ENCODE measurements around the gene CDKAL1. TPM values are rescaled to one million over a fixed set of nuclear protein-coding genes. Genes with fewer than 3 reads are reported as not detected.
"Not testable (repeated sequence)": the region's sequence is repeated elsewhere in the genome, so short reads cannot be mapped to it uniquely, and the experiment has no call there.

The CDKAL1 gene
- total RNA-seq, 1 donor from 2014 or later: 10.2 TPM

- no peak for ATAC-seq (ENCODE audit: poor library complexity)
- intact Hi-C loops (cut with DNase I): no loop called here
Observed at GRCh38 chr6:20905377-20905776, 371.1 kb downstream of the CDKAL1 start.

GRCh38 chr6:20906945-20907344, 372.7 kb downstream of the CDKAL1 start:
- ATAC-seq (ENCODE audit: poor library complexity) (no peak), DNase-seq (no peak)
- intact Hi-C loops (cut with DNase I): no loop called here

More at GRCh38 chr6:20905377-20905776, 371.1 kb downstream of the CDKAL1 start:
- DNase-seq: no peak

GRCh38 chr6:20907486-20908071, 373.3 kb downstream of the CDKAL1 start:
- DNase-seq (peak; percentile 37), ATAC-seq (ENCODE audit: poor library complexity) (no peak)
- intact Hi-C loops (cut with DNase I): no loop called here

- DNase-seq (no peak), ATAC-seq (ENCODE audit: poor library complexity) (no peak)
- intact Hi-C loops (cut with DNase I): no loop called here
Observed at GRCh38 chr6:20909621-20910020, 375.4 kb downstream of the CDKAL1 start.

GRCh38 chr6:20911712-20912111, 377.5 kb downstream of the CDKAL1 start:
- intact Hi-C loops (cut with DNase I): no loop called here
- no peak for DNase-seq
- no peak for ATAC-seq (ENCODE audit: poor library complexity)

GRCh38 chr6:20915156-20915555, 380.9 kb downstream of the CDKAL1 start:
- DNase-seq (no peak), ATAC-seq (ENCODE audit: poor library complexity) (no peak)
- intact Hi-C loops (cut with DNase I): no loop called here

GRCh38 chr6:20915626-20916025, 381.4 kb downstream of the CDKAL1 start:
- intact Hi-C loops (cut with DNase I): no loop called here
- no peak for ATAC-seq (ENCODE audit: poor library complexity)
- DNase-seq: no peak

GRCh38 chr6:20916086-20916485, 381.8 kb downstream of the CDKAL1 start:
- ATAC-seq (ENCODE audit: poor library complexity): no peak
- intact Hi-C loops (cut with DNase I): no loop called here
- no peak for DNase-seq

- DNase-seq: no peak
- no peak for ATAC-seq (ENCODE audit: poor library complexity)
- intact Hi-C loops (cut with DNase I): no loop called here
Observed at GRCh38 chr6:20918868-20919267, 384.6 kb downstream of the CDKAL1 start.

GRCh38 chr6:20919677-20920385, 385.6 kb downstream of the CDKAL1 start:
- ATAC-seq (ENCODE audit: poor library complexity): no peak
- intact Hi-C loops (cut with DNase I): no loop called here
- no peak for DNase-seq

- DNase-seq: no peak
- peak; percentile 57 for ATAC-seq (ENCODE audit: poor library complexity)
- intact Hi-C loops (cut with DNase I): no loop called here
Observed at GRCh38 chr6:20921578-20921977, 387.3 kb downstream of the CDKAL1 start.

- no peak for DNase-seq
- ATAC-seq (ENCODE audit: poor library complexity): no peak
- intact Hi-C loops (cut with DNase I): no loop called here
Observed at GRCh38 chr6:20922743-20923142, 388.5 kb downstream of the CDKAL1 start.

- intact Hi-C loops (cut with DNase I); DNase-seq; ATAC-seq (ENCODE audit: poor library complexity): not testable (repeated sequence)
Observed at GRCh38 chr6:20924094-20924493, 389.8 kb downstream of the CDKAL1 start.

- intact Hi-C loops (cut with DNase I): no loop called here
- DNase-seq: no peak
- no peak for ATAC-seq (ENCODE audit: poor library complexity)
Observed at GRCh38 chr6:20924911-20925543, 390.8 kb downstream of the CDKAL1 start.

GRCh38 chr6:20927130-20927860, 393.0 kb downstream of the CDKAL1 start:
- DNase-seq: no peak
- no peak for ATAC-seq (ENCODE audit: poor library complexity)
- intact Hi-C loops (cut with DNase I): no loop called here

GRCh38 chr6:20929283-20929682, 395.0 kb downstream of the CDKAL1 start:
- intact Hi-C loops (cut with DNase I): no loop called here
- ATAC-seq (ENCODE audit: poor library complexity): no peak
- DNase-seq: no peak

GRCh38 chr6:20931093-20931492, 396.8 kb downstream of the CDKAL1 start:
- intact Hi-C loops (cut with DNase I): no loop called here
- ATAC-seq (ENCODE audit: poor library complexity) (no peak), DNase-seq (no peak)

- DNase-seq: no peak
- intact Hi-C loops (cut with DNase I): no loop called here
- ATAC-seq (ENCODE audit: poor library complexity): no peak
Observed at GRCh38 chr6:20931772-20932171, 397.5 kb downstream of the CDKAL1 start.

- ATAC-seq (ENCODE audit: poor library complexity) (no peak), DNase-seq (no peak)
- intact Hi-C loops (cut with DNase I): no loop called here
Observed at GRCh38 chr6:20932284-20932683, 398.0 kb downstream of the CDKAL1 start.
